B cell (primary cell): ENCODE measurements around the gene LTBP3. TPM values are rescaled to one million over a fixed set of nuclear protein-coding genes. Genes with fewer than 3 reads are reported as not detected.

Source experiments
- ATAC-seq: fragments of 200-7000 bp; cut with Tn5 transposase; one replicate; pipeline ENCODE4 v1.10.0; 2021; ENCODE audit warnings: low read depth, mild to moderate bottlenecking, moderate number of reproducible peaks, moderate library complexity
- CTCF ChIA-PET: fragments of 350-600 bp; sonication (Branson Sonifier 250); formaldehyde crosslinking; loops from one replicate; lab custom pipeline; 2021; ENCODE audit warnings: antibody characterized with exemption, inconsistent platforms; lab: Charles Lee
- POLR2A ChIA-PET: fragments of 350-600 bp; sonication (Branson Sonifier 250); formaldehyde crosslinking; loops from one replicate; lab custom pipeline; 2021; ENCODE audit warnings: antibody characterized with exemption; lab: Charles Lee
- DNase-seq: peaks from one replicate; pipeline ENCODE4 v3.0.0; 2013
- H2AFZ ChIP-seq: 2 replicates; pipeline ENCODE4 v1.6.1; 2012; ENCODE audit warnings: mild to moderate bottlenecking, low read depth, low read length; ENCODE audit not compliant: insufficient read depth, poor library complexity, severe bottlenecking
- H3K27ac ChIP-seq, 2 donors: 1 replicate in 1 of 2; 2 replicates in 1 of 2; pipeline ENCODE4 v1.5.1; 2012 to 2013; ENCODE audit warnings: low read length in 2 of 2, mild to moderate bottlenecking in 2 of 2, moderate library complexity in 1 of 2
- H3K27me3 ChIP-seq, 4 experiments: fragments of 200-600 bp in 1 of 4; sonication (generic) in 1 of 4; replicated peaks in 1 of 4; 1 replicate in 2 of 4; 2 replicates in 2 of 4; pipeline versions ENCODE4 v1.6.1 to v1.7.0; 2013 to 2016; ENCODE audit warnings: low read length in 3 of 4, mild to moderate bottlenecking in 2 of 4, mixed read lengths in 1 of 4, moderate library complexity in 1 of 4; ENCODE audit not compliant: insufficient read depth in 4 of 4, control insufficient read depth in 3 of 4; ENCODE audit errors: control extremely low read depth in 1 of 4
- H3K36me3 ChIP-seq, 2 experiments: replicated peaks in 1 of 2; 1 replicate in 1 of 2; 2 replicates in 1 of 2; pipeline versions ENCODE4 v1.6.1 to v1.7.1; 2013; ENCODE audit warnings: low read length in 1 of 2; ENCODE audit not compliant: insufficient read depth in 2 of 2, control insufficient read depth in 1 of 2; ENCODE audit errors: control extremely low read depth in 1 of 2, extremely low read depth in 1 of 2
- H3K4me1 ChIP-seq, 2 donors: fragments of 200-600 bp in 1 of 2; sonication (generic) in 1 of 2; 1 replicate in 1 of 2; 2 replicates in 1 of 2; pipeline versions ENCODE4 v1.5.1 to v1.6.1; 2013 to 2017; ENCODE audit warnings: low read length in 2 of 2; ENCODE audit not compliant: control insufficient read depth in 2 of 2, insufficient read depth in 2 of 2
- H3K4me2 ChIP-seq: replicated peaks from 2 replicates; pipeline ENCODE3; 2012; ENCODE audit warnings: mild to moderate bottlenecking, low read depth, low read length; ENCODE audit not compliant: poor library complexity, severe bottlenecking
- H3K4me3 ChIP-seq, 5 experiments: fragments of 200-600 bp in 1 of 5; sonication (generic) in 1 of 5; 1 replicate in 3 of 5; 2 replicates in 2 of 5; pipeline versions ENCODE4 v1.5.1 to v1.7.0; 2011 to 2016; ENCODE audit warnings: low read length in 4 of 5, mild to moderate bottlenecking in 4 of 5, low read depth in 2 of 5, control low read depth in 1 of 5, moderate library complexity in 1 of 5; ENCODE audit not compliant: insufficient read depth in 1 of 5; ENCODE audit errors: control extremely low read depth in 1 of 5, extremely low read depth in 1 of 5
- H3K79me2 ChIP-seq: fragments of 200-600 bp; sonication (generic); one replicate; pipeline ENCODE4 v1.6.0; 2016; ENCODE audit warnings: low read length; ENCODE audit not compliant: control insufficient read depth, insufficient read depth
- H3K9ac ChIP-seq: fragments of 200-600 bp; sonication (generic); 2 replicates; pipeline ENCODE4 v1.6.1; 2017; ENCODE audit warnings: mild to moderate bottlenecking, low read length, moderate library complexity
- H3K9me3 ChIP-seq, 3 donors: one replicate each; pipeline versions ENCODE4 v1.6.1 to v1.7.1; 2013; ENCODE audit warnings: low read length in 2 of 3; ENCODE audit not compliant: control insufficient read depth in 2 of 3, insufficient read depth in 1 of 3; ENCODE audit errors: control extremely low read depth in 1 of 3
- H4K20me1 ChIP-seq: 2 replicates; pipeline ENCODE4 v1.6.0; 2012; ENCODE audit warnings: mild to moderate bottlenecking, low read length; ENCODE audit not compliant: insufficient read depth, control insufficient read depth, poor library complexity, severe bottlenecking
- H3K27ac Mint-ChIP-seq: one replicate; pipeline ENCODE4 v1.8.0; 2021; ENCODE audit warnings: mixed read lengths
- H3K27me3 Mint-ChIP-seq: one replicate; pipeline ENCODE4 v1.8.0; 2021; ENCODE audit warnings: mixed read lengths
- H3K4me1 Mint-ChIP-seq: one replicate; pipeline ENCODE4 v1.8.0; 2021; ENCODE audit warnings: mixed read lengths
- H3K4me3 Mint-ChIP-seq: one replicate; pipeline ENCODE4 v1.8.0; 2021; ENCODE audit warnings: mixed read lengths
- H3K9me3 Mint-ChIP-seq: one replicate; pipeline ENCODE4 v1.8.0; 2022; ENCODE audit warnings: mixed read lengths; ENCODE audit not compliant: insufficient read depth
- CTCF ChIP-seq: fragments of 200-600 bp; IDR thresholded peaks from one replicate; pipeline ENCODE4 v1.8.0; 2022; ENCODE audit warnings: antibody characterized with exemption, mild to moderate bottlenecking
- EZH2 ChIP-seq: IDR thresholded peaks from 2 replicates; pipeline ENCODE4 v1.6.1; 2012; ENCODE audit warnings: borderline replicate concordance, low read depth, mild to moderate bottlenecking, moderate library complexity, low read length; ENCODE audit not compliant: insufficient read depth, poor library complexity, severe bottlenecking
- WGBS: methylation state at CpG from one replicate; pipeline ENCODE4 v1.1.5; 2013; ENCODE audit warnings: missing lambda C conversion rate; ENCODE audit not compliant: insufficient coverage; 5-methylcytosine and 5-hydroxymethylcytosine counted together
- intact Hi-C: fragments of 100-400 bp; cut with micrococcal nuclease; formaldehyde crosslinking; loops from one replicate; pipeline ENCODE4 v1.10.0; 2022
- polyA minus RNA-seq: library from RNA; depleted of rRNA, polyadenylated mRNA; stranded (reverse); fragments of >200 nt; gene quantifications from 2 replicates; pipeline ENCODE4 v1.2.3, GENCODE V29; 2012
- polyA plus RNA-seq: library from polyadenylated mRNA; depleted of rRNA; stranded (reverse); fragments of >200 nt; gene quantifications from 2 replicates; pipeline ENCODE4 v1.2.3, GENCODE V29; 2012
- total RNA-seq, 2 donors: library from RNA; stranded (reverse); fragments of 120-200 nt in 1 of 2; gene quantifications; 1 replicate in 1 of 2; 2 replicates in 1 of 2; pipeline versions ENCODE4 v1.2.3 to v1.2.4, GENCODE V29; 2013 to 2022

Gene LTBP3
- total RNA-seq: 69.0 and 69.7 TPM in 2 replicates
- total RNA-seq (2013): 22.1 TPM
- polyA plus RNA-seq: 65.1 and 84.8 TPM in 2 replicates
- polyA minus RNA-seq: 43.5 and 47.1 TPM in 2 replicates

- peaks cover 3% of the 10 kb centered on the region for H3K27me3 Mint-ChIP-seq
- no peaks in the 10 kb centered on the region for H3K9me3 Mint-ChIP-seq
- TF ChIP-seq EZH2: no peak
- TF ChIP-seq CTCF: no peak
- Histone ChIP-seq H3K27me3 (no peaks in the 10 kb centered on the region), H4K20me1 (no peaks in the 10 kb centered on the region), H3K9me3 (no peaks in the 10 kb centered on the region), H3K36me3 (no peaks in the 10 kb centered on the region), H3K27ac (peak within 1 kb of the TSS; percentile 57 to 62), H3K9ac (peak within 1 kb of the TSS; percentile 64), H2AFZ (peak within 1 kb of the TSS; percentile 80), H3K4me3 (peak within 1 kb of the TSS; percentile 22 to 62 (median 54)), H3K4me2 (peak within 1 kb of the TSS; percentile 99), H3K79me2 (peaks cover 46% of the 10 kb centered on the region), H3K4me1 (peaks cover 11 to 33% of the 10 kb centered on the region in 2 donors)
- peak within 1 kb of the TSS; percentile 68 for H3K27ac Mint-ChIP-seq
- ATAC-seq (peak; percentile 60), DNase-seq (peak; percentile 52)
- peaks cover 28% of the 10 kb centered on the region for H3K4me1 Mint-ChIP-seq
- H3K4me3 Mint-ChIP-seq: peak within 1 kb of the TSS; percentile 81
- 1% methylated on average over 66 of the region's 79 CpGs for WGBS
- intact Hi-C loops: loop anchor here (1.0 kb wide), 1 partner anchor 12 kb away; the partner anchor contains the start of gene ZNRD2
- CTCF ChIA-PET: interaction anchor here (1.0 to 1.8 kb wide), 6 partner anchors 11 to 32 kb away, joined by 3 to 9 read pairs (median 4); no protein-coding TSS in a partner anchor
- POLR2A ChIA-PET: interaction anchor here (0.7 to 1.1 kb wide), 4 partner anchors 12 to 18 kb away, joined by 3 to 5 read pairs (median 3); partner anchors contain the start of genes EHBP1L1 and FAM89B
Observed at GRCh38 chr11:65558002-65558929, at the start of gene LTBP3. Gene LTBP3 (minus strand): TSS chr11:65558359. CDS start chr11:65557959, 400 bp downstream.
